Inflammatory macrophage (primary cell): Measurements from ENCODE around the gene TMEM223.
"Not testable (repeated sequence)": the region's sequence is repeated elsewhere in the genome, so short reads cannot be mapped to it uniquely, and the experiment has no call there.

Experiments
- DNase-seq, 2 donors: peaks; one replicate each; pipeline ENCODE4 v3.0.0-alpha.2; 2020 to 2022
- total RNA-seq, 18 experiments: gene quantifications; one replicate each; lab custom pipeline; 2026; ENCODE audit warnings: mixed read lengths in 6 of 18, inconsistent platforms in 2 of 18; lab: John Stamatoyannopoulos, UW

Gene TMEM223, protein sequence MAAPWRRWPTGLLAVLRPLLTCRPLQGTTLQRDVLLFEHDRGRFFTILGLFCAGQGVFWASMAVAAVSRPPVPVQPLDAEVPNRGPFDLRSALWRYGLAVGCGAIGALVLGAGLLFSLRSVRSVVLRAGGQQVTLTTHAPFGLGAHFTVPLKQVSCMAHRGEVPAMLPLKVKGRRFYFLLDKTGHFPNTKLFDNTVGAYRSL
- total RNA-seq, result 0.58 to 10.6 (median 6.6) reads per million in 18 experiments

DNA sequence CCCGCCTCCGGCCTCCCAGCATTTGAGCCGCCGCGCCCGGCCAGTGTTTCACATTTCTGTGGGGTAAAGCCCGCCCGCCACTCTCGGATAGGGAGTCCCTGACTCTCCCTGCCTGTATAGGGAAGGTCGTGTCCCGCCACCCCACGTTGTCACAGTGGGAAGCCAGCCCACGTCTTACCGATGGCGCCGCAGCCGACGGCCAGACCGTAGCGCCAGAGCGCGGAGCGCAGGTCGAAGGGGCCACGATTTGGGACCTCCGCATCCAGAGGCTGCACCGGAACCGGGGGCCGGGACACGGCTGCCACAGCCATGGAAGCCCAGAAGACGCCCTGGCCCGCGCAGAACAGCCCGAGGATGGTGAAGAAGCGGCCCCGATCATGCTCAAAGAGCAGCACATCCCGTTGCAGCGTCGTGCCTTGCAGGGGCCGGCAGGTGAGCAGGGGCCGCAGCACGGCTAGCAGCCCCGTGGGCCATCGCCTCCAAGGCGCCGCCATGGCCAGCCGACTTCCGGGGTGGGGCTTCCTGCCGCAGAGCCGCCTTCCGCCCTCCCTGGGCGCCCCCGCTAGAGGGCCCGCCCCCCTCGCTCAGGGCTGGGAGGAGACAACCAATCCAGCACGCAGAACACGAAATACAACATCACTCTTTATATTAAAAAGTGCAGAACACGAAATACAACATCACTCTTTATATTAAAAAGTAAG lies at the start of gene TMEM223:
TMEM223 (minus strand) TSS at position 506 of the 701 bp plus-strand sequence; CDS start at position 494, 12 bp downstream.
- peak; percentile 77 to 86 for DNase-seq

GRCh38 chr11:62840721-62841360 lies 49.0 kb upstream of the TMEM223 start:
- peak; percentile 79 to 84 for DNase-seq

- DNase-seq, result peak; percentile 96 to 97
Observed at GRCh38 chr11:62839050-62839945, 47.5 kb upstream of the TMEM223 start, which contains the start of gene WDR74. WDR74 (minus strand) TSS chr11:62839590; CDS start chr11:62839570, 20 bp downstream.

- no peak for DNase-seq
Observed at GRCh38 chr11:62835336-62835735, 43.5 kb upstream of the TMEM223 start.

DNA sequence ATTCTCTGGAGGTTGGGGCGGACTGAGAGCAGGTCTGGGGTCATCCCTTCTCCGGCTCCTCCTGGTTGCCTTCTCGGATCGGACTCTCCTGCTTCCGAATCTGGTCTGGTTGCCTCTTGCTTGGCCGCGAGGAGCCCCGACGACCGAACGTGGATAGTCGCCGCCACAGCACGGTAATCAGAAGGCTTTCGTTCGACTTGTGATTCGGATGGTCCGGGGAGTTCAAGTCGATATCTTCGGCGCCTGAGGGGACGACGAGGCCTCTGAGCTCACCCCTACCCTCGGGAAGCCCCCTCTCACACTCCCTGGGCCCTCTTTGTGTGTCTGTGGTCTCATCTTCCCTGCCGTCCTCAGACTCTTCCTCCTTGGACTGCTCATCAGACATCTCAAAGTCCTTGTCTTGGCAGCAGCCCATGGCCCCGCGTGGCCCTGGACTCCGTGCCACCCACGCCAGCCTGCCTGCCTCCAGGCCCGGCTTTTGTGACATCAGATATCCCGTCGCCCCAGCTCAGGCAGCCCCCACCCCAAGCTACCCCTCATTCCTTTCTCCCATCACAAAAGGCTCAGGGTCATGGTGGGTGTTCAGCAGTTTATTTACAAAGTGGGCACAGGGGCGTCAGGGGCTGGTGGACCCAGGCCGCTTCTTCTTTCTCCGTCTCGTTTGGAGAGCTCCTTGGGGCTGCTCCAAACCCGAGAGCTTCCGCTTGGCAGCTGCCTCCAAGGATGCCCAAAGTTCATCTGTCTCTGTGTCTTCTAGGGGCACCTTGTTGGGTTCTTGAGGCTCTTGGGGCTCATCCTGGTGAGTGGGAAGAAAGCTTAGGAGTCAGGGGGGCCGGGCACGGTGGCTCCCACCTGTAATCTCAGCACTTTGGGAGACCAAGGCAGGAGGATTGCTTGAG lies 40.8 kb upstream of the TMEM223 start, which contains the start of gene TEX54:
TEX54 (minus strand) TSS at position 506 of the 899 bp plus-strand sequence.
- peak; percentile 6 to 45 for DNase-seq

DNA sequence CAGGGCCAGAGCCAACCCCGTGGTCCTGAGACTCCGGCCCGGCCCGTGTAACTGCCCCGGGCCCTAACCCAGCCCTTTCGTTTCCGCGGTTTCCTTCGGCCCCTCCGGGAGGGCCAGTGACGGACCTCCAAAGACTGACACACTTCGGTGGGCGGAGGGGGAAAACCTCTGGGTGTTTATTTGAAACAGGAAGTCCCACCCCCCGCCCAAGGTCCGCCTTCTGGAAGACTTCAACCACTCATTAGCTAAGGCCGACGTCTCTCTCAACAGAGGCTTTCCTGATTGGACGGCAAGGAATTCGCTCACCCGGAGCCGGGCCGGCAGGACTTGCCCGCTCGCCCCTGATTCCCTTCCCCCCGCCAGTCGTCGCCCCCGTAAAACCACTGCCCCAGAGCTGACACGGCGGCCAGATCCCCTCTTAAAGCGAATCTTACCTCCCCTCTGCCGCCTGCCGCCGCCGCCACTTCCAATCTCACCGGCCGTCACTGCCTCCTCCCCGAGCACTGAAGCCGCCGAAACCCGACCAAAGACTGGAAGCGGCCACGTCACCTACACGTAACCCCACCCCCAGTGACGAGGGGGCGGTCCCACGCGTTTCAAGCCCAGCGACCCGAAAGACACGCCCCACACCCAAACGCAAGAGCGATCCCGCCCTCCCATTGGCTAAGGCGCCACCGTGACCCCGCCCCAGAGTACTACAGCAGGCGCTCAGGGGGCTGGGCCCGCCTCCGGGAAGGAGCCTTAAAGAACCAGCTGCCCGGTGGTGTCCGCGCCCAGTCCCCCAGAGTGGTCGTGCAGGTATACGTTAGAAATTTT lies 39.9 kb upstream of the TMEM223 start, which contains the start of gene STX5:
STX5 (minus strand) TSS at position 532 of the 816 bp plus-strand sequence. CDS start 808 bp downstream, outside the sequence.
- peak; percentile 99 for DNase-seq

- no peak for DNase-seq
Observed at GRCh38 chr11:62830904-62831519, 39.2 kb upstream of the TMEM223 start.

DNA sequence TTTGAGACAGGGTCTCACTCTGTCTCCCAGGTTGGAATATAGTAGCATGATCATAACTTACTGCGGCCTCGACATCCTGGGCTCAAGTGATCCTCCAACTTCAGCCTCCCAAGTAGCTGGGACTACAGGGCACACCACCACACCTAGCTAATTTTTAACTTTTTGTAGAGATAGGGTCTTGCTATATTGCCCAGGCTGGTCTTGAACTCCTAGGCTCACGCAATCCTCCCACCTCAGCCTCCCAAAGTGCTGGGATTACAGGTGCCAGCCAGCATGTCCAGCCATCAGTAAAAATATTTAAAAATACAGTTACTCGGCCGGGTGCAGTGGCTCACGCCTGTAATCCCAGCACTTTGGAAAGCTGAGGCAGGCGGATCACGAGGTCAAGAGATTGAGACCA lies 36.3 kb upstream of the TMEM223 start:
- not testable (repeated sequence) for DNase-seq

DNA sequence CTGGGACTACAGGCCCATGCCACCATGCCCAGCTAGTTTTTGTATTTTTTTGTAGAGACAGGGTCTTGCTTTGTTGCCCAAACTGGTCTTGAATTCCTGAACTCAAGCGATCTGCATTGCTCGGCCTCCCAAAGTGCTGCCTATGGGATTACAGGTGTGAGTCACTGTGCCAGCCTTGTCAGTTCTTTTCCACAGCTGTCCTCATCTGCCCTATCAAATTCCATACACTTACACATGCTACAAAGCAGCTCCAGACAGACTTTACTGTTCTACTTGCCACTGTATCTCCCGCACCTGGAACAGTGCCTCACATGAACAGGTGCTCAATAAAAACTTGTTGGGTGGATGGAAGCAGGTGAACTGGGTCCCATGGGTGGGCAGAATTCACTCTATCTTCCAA lies 31.9 kb upstream of the TMEM223 start:
- DNase-seq, result no peak

DNA sequence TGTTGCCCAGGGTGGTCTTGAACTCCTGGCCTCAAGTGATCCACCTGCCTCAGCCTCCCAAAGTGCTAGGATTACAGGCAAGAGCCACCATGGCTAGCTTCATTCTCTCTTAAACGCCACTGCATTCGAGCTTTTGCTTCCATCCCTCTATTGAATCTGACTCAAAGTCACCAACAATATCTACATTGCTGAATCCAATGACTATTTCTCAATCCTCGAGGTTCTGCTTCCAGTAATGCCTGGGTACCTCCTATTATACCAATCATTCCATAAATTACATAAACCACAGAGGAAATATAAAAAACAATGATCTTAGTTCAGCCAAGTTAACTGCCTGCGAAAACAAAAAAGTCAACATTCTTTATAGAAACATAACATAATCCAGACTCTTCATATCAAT lies 25.3 kb upstream of the TMEM223 start:
- peak; percentile 29 to 51 for DNase-seq

DNA sequence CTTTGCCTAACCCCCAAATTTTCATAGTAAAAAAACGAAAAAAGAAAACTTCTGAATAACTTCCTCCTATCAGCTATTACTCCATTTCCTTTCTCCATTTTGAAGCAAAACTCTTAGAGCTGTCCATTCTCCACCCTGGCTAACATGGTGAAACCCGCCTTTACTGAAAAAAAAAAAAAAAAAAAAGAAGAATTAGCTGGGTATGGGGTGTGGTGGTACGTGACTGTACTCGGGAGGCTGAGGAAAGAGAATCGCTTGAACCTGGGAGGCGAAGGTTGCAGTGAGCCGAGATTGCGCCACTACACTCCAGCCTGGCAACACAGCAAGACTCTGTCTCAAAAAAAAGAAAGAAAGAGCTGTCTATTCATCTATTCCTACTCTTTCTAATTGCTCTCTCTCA lies 24.8 kb upstream of the TMEM223 start:
- DNase-seq, result peak; percentile 56 to 91

DNA sequence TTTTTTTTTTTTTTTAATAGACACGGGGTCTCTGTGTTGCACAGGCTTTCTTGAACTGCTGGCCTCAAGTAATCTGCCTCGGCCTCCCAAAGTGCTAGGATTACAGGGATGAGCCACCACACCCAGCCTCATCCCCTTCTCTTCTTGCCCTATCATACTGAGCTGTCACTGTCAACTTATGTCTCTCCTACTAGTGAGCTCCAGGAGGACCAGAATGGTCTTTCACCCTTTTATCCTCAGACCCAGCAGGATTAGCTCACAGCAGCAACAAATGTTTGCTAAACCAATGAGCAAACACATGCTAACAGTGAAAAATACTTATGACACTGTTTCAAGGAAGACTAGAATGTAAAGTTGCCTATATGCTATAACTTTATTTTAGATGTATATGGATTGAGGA lies 19.9 kb upstream of the TMEM223 start:
- no peak for DNase-seq

- DNase-seq, result no peak
Observed at GRCh38 chr11:62810748-62811147, 18.9 kb upstream of the TMEM223 start.

DNA sequence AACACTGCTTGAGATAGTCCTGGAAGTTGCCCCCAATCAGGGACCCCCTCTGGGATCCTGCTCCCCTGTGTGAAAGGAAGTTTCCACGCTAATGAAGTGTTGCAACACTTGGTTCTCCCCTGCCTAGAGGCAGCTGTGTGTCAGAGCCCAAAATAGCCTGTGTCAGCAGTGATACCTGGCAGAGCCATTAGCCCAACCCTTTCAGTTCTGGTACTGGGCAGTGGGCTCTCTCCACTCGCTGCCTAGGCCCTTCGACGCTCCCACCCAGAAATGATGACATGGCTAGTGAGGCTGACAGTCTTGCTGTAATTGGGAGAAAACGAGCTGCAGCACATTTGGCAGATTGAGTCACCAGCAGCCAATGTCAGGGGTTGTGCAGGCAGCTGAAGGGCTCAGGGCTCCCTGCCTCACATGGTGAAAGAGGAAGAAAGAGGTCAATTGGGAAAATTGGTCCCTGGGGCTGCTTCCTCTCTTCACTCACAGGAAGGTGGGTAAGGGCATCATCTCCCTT lies 14.9 kb upstream of the TMEM223 start:
- peak; percentile 92 to 93 for DNase-seq

DNA sequence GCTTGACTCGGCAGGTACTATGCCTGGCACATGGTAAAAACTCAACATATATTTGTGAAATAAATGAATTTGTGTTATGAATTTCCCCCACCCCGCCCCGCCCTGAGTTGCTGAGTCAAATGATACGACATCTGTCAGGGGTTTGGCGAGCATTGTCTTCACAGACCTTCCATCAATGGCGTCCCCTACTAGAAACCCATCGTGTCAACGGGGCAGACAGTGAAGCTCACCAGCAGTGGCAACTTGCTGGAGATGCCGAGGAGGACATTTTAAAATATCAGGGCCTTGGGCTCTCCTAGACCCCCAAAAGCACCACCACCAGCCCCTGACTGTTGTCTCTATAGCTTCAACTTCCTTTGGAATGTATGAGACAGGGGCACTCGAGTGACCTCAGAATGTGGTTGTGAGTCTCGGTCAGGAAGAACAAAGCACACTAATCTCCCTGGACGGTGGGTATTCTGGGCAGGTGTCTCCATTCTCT lies 14.2 kb upstream of the TMEM223 start:
- no peak for DNase-seq

- DNase-seq, result peak; percentile 97 to 98
Observed at GRCh38 chr11:62805076-62805892, 13.5 kb upstream of the TMEM223 start, which contains the start of gene NXF1. NXF1 (minus strand) TSS chr11:62805440; CDS start chr11:62805356, 84 bp downstream.

DNA sequence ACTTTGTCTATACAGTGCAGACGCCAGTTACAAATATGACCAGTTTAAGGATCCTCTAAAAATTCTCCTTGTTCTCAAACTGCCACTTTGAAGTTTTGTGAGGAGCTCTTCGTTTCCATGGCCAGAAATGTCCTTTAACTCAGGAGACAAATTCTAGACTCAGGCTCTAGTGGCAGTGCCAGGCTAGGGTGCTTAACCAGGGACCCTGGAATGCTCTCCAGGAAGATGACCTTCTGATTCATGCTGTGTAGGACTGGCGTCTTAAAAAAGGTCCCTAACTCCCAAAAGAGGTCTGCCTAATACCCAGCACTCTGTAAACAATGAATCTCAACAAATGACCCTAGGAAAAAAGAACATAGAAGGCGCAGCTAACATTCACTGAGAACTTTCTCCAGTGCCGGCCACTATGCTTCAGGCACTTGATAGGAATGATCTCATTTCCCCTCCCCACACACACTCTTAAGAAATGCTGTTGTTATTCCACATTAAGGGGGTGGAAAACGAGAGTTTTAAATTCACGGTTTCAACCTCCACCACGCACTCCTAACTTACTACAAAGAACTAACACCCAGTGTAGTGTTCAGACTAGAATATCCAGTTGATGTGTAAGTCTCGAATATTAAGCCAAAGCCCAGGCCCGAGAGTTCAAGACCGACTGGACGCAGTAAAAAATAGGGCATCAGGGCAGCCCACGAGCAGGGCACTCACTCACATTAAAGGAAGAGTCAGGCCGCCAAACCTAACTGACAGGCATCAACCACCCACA lies 12.7 kb upstream of the TMEM223 start:
- peak; percentile 44 to 55 for DNase-seq
